Aorta (tissue), 5 donors: Measurements from ENCODE around the gene CBLB. TPM values are rescaled to one million over a fixed set of nuclear protein-coding genes. Genes with fewer than 3 reads are reported as not detected.
"Not testable (repeated sequence)": the region's sequence is repeated elsewhere in the genome, so short reads cannot be mapped to it uniquely, and the experiment has no call there.

Experiments used
- ATAC-seq: fragments of 200-7000 bp; cut with Tn5 transposase; one replicate; pipeline ENCODE4 v1.9.1; 2022; ENCODE audit warnings: moderate library complexity; ENCODE audit not compliant: low FRiP score
- DNase-seq, 2 donors: peaks; one replicate each; pipeline ENCODE4 v3.0.0-alpha.2; 2020
- H3K27ac ChIP-seq, 2 donors: one replicate each; pipeline ENCODE4 v1.5.1; 2013; ENCODE audit warnings: low read length in 2 of 2, mild to moderate bottlenecking in 2 of 2, moderate library complexity in 2 of 2, control low read depth in 1 of 2, inconsistent platforms in 1 of 2, low read depth in 1 of 2
- H3K27me3 ChIP-seq, 2 donors: one replicate each; pipeline ENCODE4 v1.6.1; 2013; ENCODE audit warnings: control low read depth in 1 of 2, low read length in 1 of 2, mild to moderate bottlenecking in 1 of 2, moderate library complexity in 1 of 2; ENCODE audit not compliant: insufficient read depth in 2 of 2, control insufficient read depth in 1 of 2
- H3K36me3 ChIP-seq, 2 donors: one replicate each; pipeline ENCODE4 v1.6.1; 2013; ENCODE audit warnings: control low read depth in 1 of 2, low read length in 1 of 2, mild to moderate bottlenecking in 1 of 2; ENCODE audit not compliant: insufficient read depth in 2 of 2, control insufficient read depth in 1 of 2
- H3K4me1 ChIP-seq, 2 donors: one replicate each; pipeline ENCODE4 v1.6.1; 2013; ENCODE audit warnings: low read length in 2 of 2, control low read depth in 1 of 2, mild to moderate bottlenecking in 1 of 2, moderate library complexity in 1 of 2; ENCODE audit not compliant: insufficient read depth in 2 of 2, control insufficient read depth in 1 of 2
- H3K4me3 ChIP-seq, 2 donors: one replicate each; pipeline ENCODE4 v1.5.1; 2013; ENCODE audit warnings: low read length in 2 of 2, control low read depth in 1 of 2, mild to moderate bottlenecking in 1 of 2
- H3K9me3 ChIP-seq: one replicate; pipeline ENCODE4 v1.6.1; 2013; ENCODE audit warnings: mild to moderate bottlenecking, low read length; ENCODE audit not compliant: control insufficient read depth
- WGBS, 2 donors: extraction: QIAGEN DNeasy Blood & Tissue Kit; methylation state at CpG; one replicate each; pipeline ENCODE4 v1.1.7; 2013; 5-methylcytosine and 5-hydroxymethylcytosine counted together
- intact Hi-C, 2 donors: fragments of 100-400 bp; cut with DNase I; formaldehyde crosslinking; loops; one replicate each; pipeline versions ENCODE4 v1.14.2 to v1.15.0; 2022
- polyA plus RNA-seq, 2 donors: library from polyadenylated mRNA; stranded (reverse); fragments of 200-250 nt; gene quantifications; one replicate each; pipeline ENCODE4 v1.2.3, GENCODE V29; 2013
- total RNA-seq, 2 donors: library from RNA; stranded (reverse); fragmentation: NEBNext Ultra II Directional; extraction: Animal tissue kit (Norgen Biotek cat#: 25700); gene quantifications; one replicate each; pipeline ENCODE4 v1.2.1, GENCODE V29; 2021
- donor health status: healthy with polysubstance abuse.
- donor health status: Bipolar disorder and iron deficiency.
- donor health status: DM: no; HTN: no; CAD: no.
- donor health status: DM: no; HTN: no; CAD: no.
- donor health status: DM: yes; HTN: yes; CAD: no.

Gene CBLB
- total and polyA plus RNA-seq, 4 donors = 3.3 to 126 (median 54.1) TPM

DNA sequence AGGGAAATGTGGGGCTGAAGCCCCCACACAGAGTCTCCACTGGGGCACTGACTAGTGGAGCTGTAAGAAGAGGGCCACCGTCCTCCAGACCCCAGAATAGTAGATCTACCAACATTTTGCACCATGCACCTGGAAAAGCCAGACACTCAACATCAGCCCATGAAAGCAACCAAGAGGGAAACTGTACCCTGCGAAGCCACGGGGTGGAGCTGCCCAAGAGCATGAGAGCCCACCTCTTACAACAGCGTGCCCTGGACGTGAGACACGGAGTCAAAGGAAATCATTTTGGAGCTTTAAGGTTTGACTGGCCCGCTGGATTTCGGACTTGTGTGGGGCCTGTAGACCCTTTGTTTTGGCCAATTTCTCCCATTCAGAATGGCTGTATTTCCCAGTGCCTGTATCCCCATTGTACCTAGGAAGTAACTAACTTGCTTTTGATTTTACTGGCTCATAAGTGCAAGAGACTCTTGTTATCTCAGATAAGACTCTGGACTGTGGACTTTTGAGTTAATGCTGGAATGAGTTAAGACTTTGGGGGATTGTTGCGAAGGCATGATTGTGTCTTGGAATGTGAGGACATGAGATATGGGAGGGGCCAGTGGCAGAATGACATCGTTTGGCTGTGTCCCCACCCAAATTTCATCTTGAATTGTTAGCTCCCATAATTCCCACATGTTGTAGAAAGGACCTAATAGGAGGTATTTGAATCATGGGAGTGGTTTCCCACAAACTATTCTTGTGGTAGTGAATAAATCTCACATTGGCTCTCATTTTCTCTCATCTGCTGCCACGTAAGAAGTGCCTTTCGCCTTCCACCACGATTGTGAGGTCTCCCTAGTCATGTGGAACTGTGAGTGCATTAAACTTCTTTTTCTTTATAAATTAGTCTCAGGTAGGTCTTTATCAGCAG, 105.8 kb downstream of the CBLB start:
- no peaks in the 10 kb centered on the region for H3K4me1 ChIP-seq
- 96 to 98% methylated on average over 13 of the region's 13 CpGs for WGBS, 2 donors
- H3K36me3 ChIP-seq = peaks cover 0 to 4% of the 10 kb centered on the region in 2 donors
- no peak overlapping the region for H3K4me3 ChIP-seq
- DNase-seq (no peak), ATAC-seq (no peak)
- peaks cover 2% of the 10 kb centered on the region for H3K9me3 ChIP-seq
- H3K27me3 ChIP-seq = no peaks in the 10 kb centered on the region
- no peak overlapping the region for H3K27ac ChIP-seq
- intact Hi-C loops = no loop called here

GRCh38 chr3:105762214-105762613, 106.6 kb downstream of the CBLB start:
- 95 to 100% methylated on average over 1 of the region's 1 CpG for WGBS, 2 donors
- H3K27ac ChIP-seq, H3K4me3 ChIP-seq, H3K4me1 ChIP-seq, DNase-seq, ATAC-seq, H3K27me3 ChIP-seq, intact Hi-C loops, H3K9me3 ChIP-seq, H3K36me3 ChIP-seq: not testable (repeated sequence)

DNA sequence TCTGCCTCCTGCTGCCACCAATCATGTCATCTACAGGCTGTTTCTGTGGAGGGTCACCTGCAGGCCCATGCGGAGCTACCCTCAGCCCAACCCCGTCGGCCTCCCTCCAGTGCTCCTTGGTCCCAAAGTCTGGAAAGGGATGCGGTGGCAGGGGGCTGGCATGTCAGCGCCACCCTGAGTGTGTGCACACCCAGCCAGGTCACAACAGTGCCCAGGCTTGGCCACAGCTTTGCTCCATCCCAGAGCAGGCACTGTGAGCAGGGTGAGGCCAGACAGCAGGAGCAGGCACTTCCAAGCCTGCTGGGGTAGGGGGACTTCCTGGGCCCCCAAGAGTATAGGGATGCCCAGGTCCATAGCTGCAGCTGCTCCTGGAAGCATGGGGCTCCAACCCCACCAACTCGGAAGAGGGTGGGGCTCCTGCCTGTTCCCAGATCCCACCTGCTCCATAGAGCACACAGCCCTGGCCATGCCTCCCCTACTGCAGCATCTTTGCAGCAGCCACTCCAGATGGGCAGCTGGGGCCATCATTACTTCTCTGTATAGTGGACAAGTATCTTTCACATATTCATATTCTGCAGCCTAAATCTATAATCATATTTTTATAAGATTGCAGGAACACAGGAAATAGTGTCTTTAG, 109.3 kb downstream of the CBLB start:
- no peak for DNase-seq
- Histone ChIP-seq H3K27me3 (no peaks in the 10 kb centered on the region), H3K4me1 (no peaks in the 10 kb centered on the region), H3K36me3 (peaks cover 0 to 5% of the 10 kb centered on the region in 2 donors), H3K4me3 (no peak overlapping the region), H3K9me3 (peaks cover 2% of the 10 kb centered on the region), H3K27ac (no peak overlapping the region)
- no peak for ATAC-seq
- intact Hi-C loops = no loop called here
- WGBS, 2 donors = 98% methylated on average over 6 of the region's 6 CpGs

DNA sequence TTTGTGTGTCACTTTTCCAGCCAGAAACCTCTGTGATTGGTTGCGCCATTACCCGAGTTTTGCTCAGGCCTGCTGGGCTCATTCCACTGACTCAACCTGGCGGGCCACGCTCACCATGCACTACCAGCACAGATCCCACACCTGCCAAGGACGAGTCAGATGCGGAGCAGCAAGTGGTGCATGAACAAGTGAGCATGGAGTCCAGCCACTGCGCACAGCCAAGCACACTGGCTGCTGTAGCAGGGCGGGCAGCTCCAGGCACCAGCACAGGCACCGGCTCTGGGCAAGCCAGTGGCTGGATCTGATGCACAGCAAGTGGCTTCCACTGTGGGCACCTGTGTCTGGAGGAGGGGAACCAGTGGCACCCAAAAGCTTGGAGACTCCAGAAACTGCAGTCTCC, 110.4 kb downstream of the CBLB start:
- Histone ChIP-seq H3K36me3 (peaks cover 0 to 5% of the 10 kb centered on the region in 2 donors), H3K27me3 (no peaks in the 10 kb centered on the region), H3K9me3 (peaks cover 2% of the 10 kb centered on the region), H3K27ac (no peak overlapping the region), H3K4me1 (no peaks in the 10 kb centered on the region), H3K4me3 (no peak overlapping the region)
- ATAC-seq (no peak), DNase-seq (no peak)
- WGBS, 2 donors = 96 to 98% methylated on average over 9 of the region's 9 CpGs
- intact Hi-C loops = no loop called here

- H3K36me3 ChIP-seq = peaks cover 0 to 3% of the 10 kb centered on the region in 2 donors
These were observed 113.5 kb downstream of the CBLB start for GRCh38 chr3:105755121-105755886.

GRCh38 chr3:105752791-105753415, 115.9 kb downstream of the CBLB start:
- intact Hi-C loops = no loop called here
- H3K4me3 ChIP-seq = no peak overlapping the region
- WGBS, 2 donors = 62 to 77% methylated on average over 1 of the region's 1 CpG
- DNase-seq (no peak), ATAC-seq (no peak)
- H3K9me3 ChIP-seq = no peaks in the 10 kb centered on the region
- no peak overlapping the region for H3K27ac ChIP-seq
- no peaks in the 10 kb centered on the region for H3K27me3 ChIP-seq
- H3K36me3 ChIP-seq = peaks cover 0 to 1% of the 10 kb centered on the region in 2 donors
- peaks cover 0 to 2% of the 10 kb centered on the region in 2 donors for H3K4me1 ChIP-seq

More at GRCh38 chr3:105755121-105755886, 113.5 kb downstream of the CBLB start:
- Histone ChIP-seq H3K9me3 (no peaks in the 10 kb centered on the region), H3K27ac (no peak overlapping the region), H3K4me3 (no peak overlapping the region), H3K4me1 (peaks cover 0 to 2% of the 10 kb centered on the region in 2 donors), H3K27me3 (no peaks in the 10 kb centered on the region)
- ATAC-seq = no peak
- DNase-seq = no peak
- 97% methylated on average over 2 of the region's 2 CpGs for WGBS, 2 donors
- intact Hi-C loops = no loop called here

DNA sequence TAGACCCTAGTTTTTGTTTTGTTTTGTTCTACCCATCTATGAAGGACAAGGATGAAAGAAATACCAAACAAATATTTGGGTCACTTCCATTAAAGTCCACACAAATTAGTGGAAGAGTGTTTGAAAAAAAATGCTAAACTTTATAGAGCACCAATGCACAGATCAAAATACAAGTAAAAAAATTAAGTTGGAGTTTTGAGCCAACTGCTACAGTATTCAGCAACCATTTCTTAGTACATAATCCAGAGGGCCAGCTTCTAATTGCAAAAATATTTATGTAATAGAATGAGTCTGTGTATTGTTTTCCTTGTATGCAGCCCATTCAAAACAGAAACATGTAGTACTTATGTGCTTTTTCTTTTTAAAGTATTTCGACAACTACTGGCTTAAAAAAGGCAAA, 121.1 kb downstream of the CBLB start:
- ATAC-seq = peak; percentile 69
- Histone ChIP-seq H3K4me3 (no peak overlapping the region), H3K36me3 (no peaks in the 10 kb centered on the region), H3K9me3 (no peaks in the 10 kb centered on the region), H3K27ac (no peak overlapping the region), H3K27me3 (no peaks in the 10 kb centered on the region), H3K4me1 (peaks cover 0 to 6% of the 10 kb centered on the region in 2 donors)
- 3 to 8% methylated on average over 1 of the region's 1 CpG for WGBS, 2 donors
- intact Hi-C loops = no loop called here
- DNase-seq = no peak

DNA sequence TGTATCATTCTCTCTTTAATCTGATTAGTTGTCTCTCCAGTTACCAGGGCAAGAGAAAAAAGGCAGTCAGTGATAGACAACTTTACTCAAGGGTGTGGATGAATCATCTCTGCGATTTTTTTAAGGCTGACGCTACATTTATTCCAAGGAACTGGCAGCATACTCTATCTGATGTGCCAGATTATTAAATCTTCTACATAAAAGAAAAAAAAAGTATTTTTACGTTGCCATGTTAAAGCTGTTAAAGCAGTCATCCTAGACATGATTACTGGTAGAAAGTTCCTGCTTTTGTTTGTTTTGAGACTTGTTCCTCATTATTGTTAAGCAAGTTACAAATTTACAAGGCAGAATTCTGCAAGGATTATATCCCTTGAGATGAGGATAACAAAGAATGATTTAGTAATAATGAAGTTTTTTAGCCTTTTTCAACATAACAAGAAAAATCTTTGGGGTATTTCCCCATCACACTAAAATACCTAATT, 121.7 kb downstream of the CBLB start:
- Histone ChIP-seq H3K4me3 (no peak overlapping the region), H3K36me3 (no peaks in the 10 kb centered on the region), H3K27ac (no peak overlapping the region), H3K4me1 (peaks cover 0 to 6% of the 10 kb centered on the region in 2 donors), H3K9me3 (no peaks in the 10 kb centered on the region), H3K27me3 (no peaks in the 10 kb centered on the region)
- intact Hi-C loops = no loop called here
- DNase-seq (no peak), ATAC-seq (peak; percentile 87)
- WGBS, 2 donors = 2 to 3% methylated on average over 3 of the region's 3 CpGs
